ENCODE data around the gene GOT1. TPM values are rescaled to one million over a fixed set of nuclear protein-coding genes. Genes with fewer than 3 reads are reported as not detected.

GOT1 gene
- total and polyA plus RNA-seq, 2 of the 8 experiments (the other 6 are each of a cell fraction or from before 2014, with no cell fraction given): 16.7 to 47.0 TPM

- ChIA-PET CTCF (ENCODE audit: partially characterized antibody) (interaction anchor here (0.6 to 1.9 kb wide), 3 partner anchors 18 to 122 kb away, joined by 3 to 4 read pairs (median 3); no protein-coding TSS in a partner anchor), POLR2A (ENCODE audit: partially characterized antibody) (interaction anchor here (1.3 to 1.5 kb wide), 2 partner anchors 10 to 16 kb away, joined by 3 to 4 read pairs; no protein-coding TSS in a partner anchor)
- Histone ChIP-seq H2BK5ac (ENCODE audit: low read depth, low read length) (no peak overlapping the region), H2BK15ac (ENCODE audit: low read length) (no peak overlapping the region), H2AFZ (ENCODE audit: low read length) (no peak overlapping the region), H3K9ac (replicated peaks in 1 of 4; ENCODE audit: extremely low read depth in 1 of 4, low read depth in 3 of 4, low read length in 3 of 4) (no peak overlapping the region), H3K23me2 (ENCODE audit: low read depth, low read length) (no peaks in the 10 kb centered on the region), H3K27me3 (replicated peaks in 1 of 4; ENCODE audit: control insufficient read depth in 3 of 4, extremely low read depth in 1 of 4, insufficient read depth in 3 of 4, low read length in 3 of 4) (no peaks in the 10 kb centered on the region), H3K79me1 (ENCODE audit: low read depth, low read length) (peaks cover 5% of the 10 kb centered on the region; the same call in 1 of the 2 replicates), H4K5ac (ENCODE audit: insufficient read length, low read depth, low read length) (no peak overlapping the region), H4K8ac (ENCODE audit: extremely low read depth, insufficient read depth, low read length) (no peak overlapping the region), H2BK20ac (ENCODE audit: low read length) (no peak overlapping the region), H2BK120ac (replicated peaks; ENCODE audit: low read depth, low read length) (no peak overlapping the region), H3K14ac (ENCODE audit: insufficient read length) (no peak overlapping the region), H3K4me3 (ENCODE audit: extremely low read depth in 1 of 4, insufficient read depth in 2 of 4, low read depth in 3 of 4, low read length in 4 of 4) (no peak overlapping the region), H2BK12ac (ENCODE audit: low read depth, low read length) (no peak overlapping the region), H4K20me1 (replicated peaks in 1 of 2; ENCODE audit: control insufficient read depth in 1 of 2, insufficient read depth in 2 of 2, low read length in 2 of 2) (peaks cover 0 to 4% of the 10 kb centered on the region in 2 experiments), H4K91ac (replicated peaks; ENCODE audit: insufficient read length, low read length) (no peak overlapping the region), H3K27ac (ENCODE audit: low read depth, low read length) (no peak overlapping the region), H3K18ac (ENCODE audit: extremely low read depth, low read length) (no peak overlapping the region), H3K23ac (ENCODE audit: insufficient read length) (no peak overlapping the region), H3K9me3 (ENCODE audit: insufficient read depth in 2 of 2, low read depth in 1 of 2, low read length in 1 of 2) (no peaks in the 10 kb centered on the region), H2AK5ac (ENCODE audit: low read depth, low read length) (no peak overlapping the region), H3K56ac (replicated peaks; ENCODE audit: insufficient read length, low read depth, low read length) (no peak overlapping the region), H3K4me2 (ENCODE audit: insufficient read depth in 1 of 2, low read depth in 2 of 2, low read length in 2 of 2) (no peak overlapping the region), H3K4me1 (replicated peaks in 1 of 4; ENCODE audit: control insufficient read depth in 3 of 4, insufficient read depth in 4 of 4, low read length in 3 of 4) (no peaks in the 10 kb centered on the region), H3K79me2 (ENCODE audit: control insufficient read depth in 1 of 2, insufficient read depth in 2 of 2, low read length in 2 of 2) (no peaks in the 10 kb centered on the region), H3K4ac (replicated peaks; ENCODE audit: insufficient read length, low read depth, low read length) (no peak overlapping the region), H3K36me3 (ENCODE audit: control insufficient read depth in 2 of 4, insufficient read depth in 4 of 4, low read length in 3 of 4) (peaks cover 2 to 15% (median 11%) of the 10 kb centered on the region in 4 experiments; a peak in 6 of 8 replicates)
- FAIRE-seq: no peak
- DNase-seq (ENCODE audit: low read depth in 1 of 2, low spot score in 2 of 2): no peak
- 96% methylated on average over 1 of the region's 1 CpG; no CpG with 5 or more reads in 1 of the 2 experiments for WGBS, 2 experiments (ENCODE audit: extremely low coverage in 1 of 2, insufficient coverage in 1 of 2, insufficient read length in 1 of 2, insufficient replicate concordance in 2 of 2, low coverage in 1 of 2, low lambda C conversion rate in 2 of 2, missing lambda C conversion rate in 1 of 2)
- TF ChIP-seq EGR1 (IDR thresholded peaks at IDR 0.05; ENCODE audit: borderline replicate concordance, low read depth, low read length) (no peak), NANOG (IDR thresholded peaks at IDR 0.05; ENCODE audit: insufficient read depth, low read depth, low read length, poor library complexity, severe bottlenecking) (no peak), BRCA1 (IDR thresholded peaks at IDR 0.05; ENCODE audit: low read depth, low read length) (no peak)
These were observed 20.3 kb downstream of the GOT1 start for GRCh38 chr10:99410146-99410545.

Measured in H1 (cell line).